Activated B cell treated with CpG ODN at 0.5 μM for 24 hours (primary cell): ENCODE data around the gene OSBPL5. TPM values are rescaled to one million over a fixed set of nuclear protein-coding genes. Genes with fewer than 3 reads are reported as not detected.

Experiments
- ATAC-seq: fragments of 200-7000 bp; cut with Tn5 transposase; one replicate; pipeline ENCODE4 v1.10.0; 2021; ENCODE audit warnings: low read depth, mild to moderate bottlenecking, moderate library complexity
- CTCF ChIA-PET: fragments of 350-600 bp; sonication (Branson Sonifier 250); formaldehyde crosslinking; loops from one replicate; lab custom pipeline; 2021; ENCODE audit warnings: antibody characterized with exemption; lab: Charles Lee
- POLR2A ChIA-PET: fragments of 350-600 bp; sonication (Branson Sonifier 250); formaldehyde crosslinking; loops from one replicate; lab custom pipeline; 2021; ENCODE audit warnings: antibody characterized with exemption; lab: Charles Lee
- DNase-seq: peaks from one replicate; pipeline ENCODE4 v3.0.0; 2022
- H3K27ac Mint-ChIP-seq: one replicate; pipeline ENCODE4 v1.8.0; 2020; ENCODE audit warnings: mixed read lengths
- H3K27me3 Mint-ChIP-seq: one replicate; pipeline ENCODE4 v1.8.0; 2021; ENCODE audit warnings: mixed read lengths
- H3K36me3 Mint-ChIP-seq: one replicate; pipeline ENCODE4 v1.8.0; 2021; ENCODE audit warnings: low read depth, mixed read lengths
- H3K4me1 Mint-ChIP-seq: one replicate; pipeline ENCODE4 v1.8.0; 2021; ENCODE audit warnings: mixed read lengths
- H3K4me3 Mint-ChIP-seq: one replicate; pipeline ENCODE4 v1.8.0; 2020; ENCODE audit warnings: mild to moderate bottlenecking, mixed read lengths
- H3K9me3 Mint-ChIP-seq: one replicate; pipeline ENCODE4 v1.8.0; 2020; ENCODE audit warnings: mixed read lengths
- CTCF ChIP-seq: fragments of 200-600 bp; IDR thresholded peaks from one replicate; pipeline ENCODE4 v1.8.0; 2022; ENCODE audit warnings: antibody characterized with exemption, mild to moderate bottlenecking
- intact Hi-C: fragments of 100-400 bp; cut with micrococcal nuclease; formaldehyde crosslinking; loops from one replicate; pipeline ENCODE4 v1.15.1; 2024
- total RNA-seq: library from RNA; stranded (reverse); gene quantifications from 2 replicates; pipeline ENCODE4 v1.2.3, GENCODE V29; 2022

OSBPL5 gene
- total RNA-seq, 1 donor from 2014 or later: not detected

- intact Hi-C loops: no loop called here
- no peaks in the 10 kb centered on the region for H3K9me3 Mint-ChIP-seq
- H3K4me3 Mint-ChIP-seq: no peak overlapping the region
- H3K27me3 Mint-ChIP-seq: no peaks in the 10 kb centered on the region
- DNase-seq: no peak
- no peak for TF ChIP-seq CTCF
- no peaks in the 10 kb centered on the region for H3K36me3 Mint-ChIP-seq
- H3K27ac Mint-ChIP-seq: no peak overlapping the region
- no peak for ATAC-seq
- ChIA-PET CTCF (no interaction called here), POLR2A (no interaction called here)
- H3K4me1 Mint-ChIP-seq: no peaks in the 10 kb centered on the region
Observed at GRCh38 chr11:3133261-3134217, 31.6 kb downstream of the OSBPL5 start.

DNA sequence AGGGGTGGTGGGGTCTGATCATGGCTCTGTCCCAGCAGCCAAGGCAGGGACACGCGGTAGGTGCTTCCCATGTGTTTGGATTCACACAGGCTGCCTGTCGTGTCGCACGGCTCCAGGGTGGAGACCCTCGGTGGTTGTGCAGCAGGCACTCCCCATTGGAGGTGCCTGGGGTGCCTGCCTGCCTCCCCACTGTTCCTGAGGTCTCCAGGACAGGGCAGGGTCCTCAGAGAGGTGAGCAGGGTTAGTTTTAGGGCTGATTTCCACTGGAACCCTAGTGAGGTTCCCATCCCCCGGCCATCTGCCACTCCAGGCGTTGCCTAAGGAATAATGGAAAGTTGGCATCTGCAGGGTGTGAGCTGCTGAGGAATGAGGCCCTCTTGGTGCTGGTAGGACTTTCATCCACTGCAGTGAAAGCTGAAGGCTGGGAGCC, 32.3 kb downstream of the OSBPL5 start:
- no peak overlapping the region for H3K4me3 Mint-ChIP-seq
- no peak overlapping the region for H3K27ac Mint-ChIP-seq
- no peak for DNase-seq
- intact Hi-C loops: no loop called here
- ChIA-PET POLR2A (no interaction called here), CTCF (no interaction called here)
- no peaks in the 10 kb centered on the region for H3K27me3 Mint-ChIP-seq
- no peaks in the 10 kb centered on the region for H3K9me3 Mint-ChIP-seq
- no peak for ATAC-seq
- no peaks in the 10 kb centered on the region for H3K4me1 Mint-ChIP-seq
- no peak for TF ChIP-seq CTCF
- no peaks in the 10 kb centered on the region for H3K36me3 Mint-ChIP-seq

GRCh38 chr11:3132271-3132781, 32.8 kb downstream of the OSBPL5 start:
- POLR2A ChIA-PET: no interaction called here
- intact Hi-C loops: no loop called here
- Mint-ChIP-seq H3K36me3 (no peaks in the 10 kb centered on the region), H3K4me1 (no peaks in the 10 kb centered on the region), H3K27me3 (no peaks in the 10 kb centered on the region), H3K9me3 (no peaks in the 10 kb centered on the region), H3K27ac (no peak overlapping the region), H3K4me3 (no peak overlapping the region)
- CTCF ChIA-PET: no interaction called here
- DNase-seq (no peak), ATAC-seq (no peak)
- TF ChIP-seq CTCF: no peak

DNA sequence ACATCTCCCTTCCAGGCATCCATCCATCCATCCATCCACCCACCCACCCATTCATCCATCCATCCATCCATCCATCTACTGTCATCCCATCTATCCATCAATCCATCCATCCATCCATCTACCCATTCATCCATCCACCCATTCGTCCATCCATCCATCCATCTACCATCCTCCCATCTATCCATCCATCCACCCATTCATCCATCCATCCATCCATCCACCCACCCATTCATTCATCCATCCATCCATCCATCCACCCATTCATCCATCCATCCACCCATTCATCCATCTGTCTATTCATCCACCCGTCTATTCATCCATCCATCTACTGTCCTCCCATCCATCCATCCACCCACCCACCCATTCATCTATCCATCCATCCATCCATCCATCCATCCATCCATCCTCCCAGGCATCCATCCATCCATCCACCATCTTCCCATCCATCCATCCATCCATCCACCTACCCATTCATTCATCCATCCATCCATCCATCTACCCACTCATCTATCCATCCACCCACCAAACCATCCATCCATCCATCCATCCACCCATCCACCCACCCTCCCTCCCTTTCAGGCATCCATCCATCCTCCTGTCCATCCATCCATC, 33.7 kb downstream of the OSBPL5 start:
- CTCF ChIA-PET: no interaction called here
- no peaks in the 10 kb centered on the region for H3K27me3 Mint-ChIP-seq
- no peak overlapping the region for H3K4me3 Mint-ChIP-seq
- no peaks in the 10 kb centered on the region for H3K4me1 Mint-ChIP-seq
- DNase-seq: no peak
- H3K9me3 Mint-ChIP-seq: no peaks in the 10 kb centered on the region
- H3K27ac Mint-ChIP-seq: no peak overlapping the region
- ATAC-seq: no peak
- no peak for TF ChIP-seq CTCF
- intact Hi-C loops: no loop called here
- POLR2A ChIA-PET: no interaction called here
- H3K36me3 Mint-ChIP-seq: no peaks in the 10 kb centered on the region
